ENCODE results near the gene ASH1L. TPM values are rescaled to one million over a fixed set of nuclear protein-coding genes. Genes with fewer than 3 reads are reported as not detected.
"Not testable (repeated sequence)": the region's sequence is repeated elsewhere in the genome, so short reads cannot be mapped to it uniquely, and the experiment has no call there.

The ASH1L gene
- total RNA-seq, 1 donor from 2014 or later = 15.0 TPM

DNA sequence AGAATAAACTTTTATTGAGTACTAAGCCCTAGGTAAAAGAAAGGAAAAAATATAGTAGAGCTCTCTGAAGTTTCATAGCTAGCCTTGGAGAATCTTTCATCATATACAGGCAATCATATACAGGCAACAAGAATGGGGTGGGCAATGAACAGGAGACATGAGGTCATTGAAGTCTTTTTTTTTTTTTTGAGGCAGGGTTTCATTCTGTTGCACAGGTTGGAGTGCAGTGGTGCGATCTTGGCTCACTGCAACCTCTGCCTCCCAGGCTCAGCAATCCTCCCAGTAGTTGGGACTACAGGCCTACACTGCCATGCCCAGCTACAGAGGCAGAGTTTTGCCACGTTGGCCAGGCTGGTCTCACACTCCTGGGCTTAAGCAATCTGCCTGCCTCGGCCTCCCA, 219.8 kb downstream of the ASH1L start:
- H3K27me3 ChIP-seq (ENCODE audit: control insufficient read depth, insufficient read depth, low read length) = no peaks in the 10 kb centered on the region
- H3K4me3 ChIP-seq (ENCODE audit: low read depth, low read length) = no peak overlapping the region
- no peak for FAIRE-seq
- TF ChIP-seq, protein P1, sequence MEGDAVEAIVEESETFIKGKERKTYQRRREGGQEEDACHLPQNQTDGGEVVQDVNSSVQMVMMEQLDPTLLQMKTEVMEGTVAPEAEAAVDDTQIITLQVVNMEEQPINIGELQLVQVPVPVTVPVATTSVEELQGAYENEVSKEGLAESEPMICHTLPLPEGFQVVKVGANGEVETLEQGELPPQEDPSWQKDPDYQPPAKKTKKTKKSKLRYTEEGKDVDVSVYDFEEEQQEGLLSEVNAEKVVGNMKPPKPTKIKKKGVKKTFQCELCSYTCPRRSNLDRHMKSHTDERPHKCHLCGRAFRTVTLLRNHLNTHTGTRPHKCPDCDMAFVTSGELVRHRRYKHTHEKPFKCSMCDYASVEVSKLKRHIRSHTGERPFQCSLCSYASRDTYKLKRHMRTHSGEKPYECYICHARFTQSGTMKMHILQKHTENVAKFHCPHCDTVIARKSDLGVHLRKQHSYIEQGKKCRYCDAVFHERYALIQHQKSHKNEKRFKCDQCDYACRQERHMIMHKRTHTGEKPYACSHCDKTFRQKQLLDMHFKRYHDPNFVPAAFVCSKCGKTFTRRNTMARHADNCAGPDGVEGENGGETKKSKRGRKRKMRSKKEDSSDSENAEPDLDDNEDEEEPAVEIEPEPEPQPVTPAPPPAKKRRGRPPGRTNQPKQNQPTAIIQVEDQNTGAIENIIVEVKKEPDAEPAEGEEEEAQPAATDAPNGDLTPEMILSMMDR (IDR thresholded peaks at IDR 0.05; ENCODE audit: insufficient read depth, low read length, severe bottlenecking) = no peak
- H3K36me3 ChIP-seq (ENCODE audit: control insufficient read depth, insufficient read depth, low read length) = peaks cover 21% of the 10 kb centered on the region
- no peak for DNase-seq (ENCODE audit: low read depth)

DNA sequence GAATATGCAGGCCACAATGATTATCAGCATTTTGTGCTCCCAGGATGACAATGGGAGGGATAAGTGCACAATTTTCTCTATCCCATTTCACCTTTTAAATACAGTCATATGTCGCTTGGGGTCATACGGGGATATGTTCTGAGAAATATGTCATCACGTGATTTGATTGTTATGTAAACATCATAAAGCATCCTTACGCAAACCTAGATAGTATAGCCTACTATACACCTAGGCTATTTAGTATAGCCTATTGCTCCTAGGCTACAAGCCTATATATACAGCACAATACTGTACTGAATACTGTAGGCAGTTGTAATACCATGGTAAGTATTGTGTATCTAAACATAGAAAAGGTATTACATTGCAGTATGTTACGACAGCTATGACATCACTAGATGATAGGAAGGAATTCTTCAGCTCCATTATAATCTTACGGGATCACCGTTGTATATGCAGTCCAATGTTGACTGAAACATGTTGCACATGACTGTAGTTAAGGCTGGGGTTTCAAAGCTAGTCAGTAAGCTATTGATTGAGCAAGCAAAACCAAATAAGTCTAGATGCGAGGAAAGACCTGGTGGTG, 223.0 kb downstream of the ASH1L start:
- TF ChIP-seq, protein P1 (IDR thresholded peaks at IDR 0.05; ENCODE audit: insufficient read depth, low read length, severe bottlenecking) = no peak
- no peaks in the 10 kb centered on the region for H3K27me3 ChIP-seq (ENCODE audit: control insufficient read depth, insufficient read depth, low read length)
- no peak for FAIRE-seq
- H3K4me3 ChIP-seq (ENCODE audit: low read depth, low read length) = no peak overlapping the region
- peaks cover 15% of the 10 kb centered on the region for H3K36me3 ChIP-seq (ENCODE audit: control insufficient read depth, insufficient read depth, low read length)
- no peak for DNase-seq (ENCODE audit: low read depth)

DNA sequence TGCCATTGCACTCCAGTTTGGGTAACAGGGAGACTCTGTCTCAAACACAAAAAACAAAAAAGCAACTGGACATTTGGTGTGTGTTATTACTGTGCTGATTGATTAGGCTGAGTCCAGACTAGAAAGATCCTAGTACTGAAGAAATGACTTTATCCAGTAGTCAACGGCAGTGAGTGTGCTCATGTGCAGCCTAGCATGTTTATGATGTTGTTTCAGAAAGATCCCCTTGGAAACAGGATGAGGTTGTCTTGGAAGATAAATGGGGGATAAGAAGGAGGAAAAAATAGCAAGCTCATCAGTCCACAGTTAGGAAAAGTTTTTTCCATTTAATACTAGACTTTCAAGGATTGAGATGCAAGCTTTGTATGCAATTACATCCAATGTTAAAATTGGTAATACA, 227.6 kb downstream of the ASH1L start:
- Histone ChIP-seq H3K27me3 (ENCODE audit: control insufficient read depth, insufficient read depth, low read length) (no peaks in the 10 kb centered on the region), H3K4me3 (ENCODE audit: low read depth, low read length) (no peak overlapping the region), H3K36me3 (ENCODE audit: control insufficient read depth, insufficient read depth, low read length) (peaks cover 14% of the 10 kb centered on the region)
- no peak for DNase-seq (ENCODE audit: low read depth)
- TF ChIP-seq, protein P1 (IDR thresholded peaks at IDR 0.05; ENCODE audit: insufficient read depth, low read length, severe bottlenecking) = no peak
- no peak for FAIRE-seq

DNA sequence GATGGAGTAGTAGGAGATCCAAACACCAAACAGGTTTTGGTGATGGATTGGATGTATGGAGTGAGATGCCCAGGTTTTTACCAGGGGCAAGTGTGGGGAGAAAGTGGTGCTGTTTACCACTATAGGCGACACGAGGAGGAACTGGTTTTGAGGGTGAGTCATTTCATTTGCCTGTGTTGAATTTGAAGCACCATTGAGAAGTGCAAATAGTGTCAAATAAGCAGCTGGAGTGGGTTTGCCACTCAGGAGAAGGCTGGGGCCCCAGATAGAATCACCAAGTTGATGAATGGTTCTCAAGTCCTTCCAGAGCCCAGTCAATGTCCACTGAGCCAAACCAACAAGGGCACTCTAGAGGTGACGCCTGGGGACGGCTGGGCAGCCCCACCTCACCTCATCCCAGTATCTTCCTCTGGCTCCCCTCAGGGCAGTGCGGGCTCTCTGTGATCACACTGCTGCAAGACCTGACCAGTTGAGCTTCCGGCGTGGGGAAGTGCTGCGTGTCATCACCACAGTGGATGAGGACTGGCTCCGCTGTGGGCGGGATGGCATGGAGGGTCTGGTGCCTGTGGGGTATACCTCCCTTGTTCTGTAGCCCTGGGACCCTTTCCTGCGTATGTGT, 232.5 kb downstream of the ASH1L start:
- H3K36me3 ChIP-seq (ENCODE audit: control insufficient read depth, insufficient read depth, low read length) = peaks cover 10% of the 10 kb centered on the region
- DNase-seq (ENCODE audit: low read depth) (peak; percentile 37), FAIRE-seq (no peak)

DNA sequence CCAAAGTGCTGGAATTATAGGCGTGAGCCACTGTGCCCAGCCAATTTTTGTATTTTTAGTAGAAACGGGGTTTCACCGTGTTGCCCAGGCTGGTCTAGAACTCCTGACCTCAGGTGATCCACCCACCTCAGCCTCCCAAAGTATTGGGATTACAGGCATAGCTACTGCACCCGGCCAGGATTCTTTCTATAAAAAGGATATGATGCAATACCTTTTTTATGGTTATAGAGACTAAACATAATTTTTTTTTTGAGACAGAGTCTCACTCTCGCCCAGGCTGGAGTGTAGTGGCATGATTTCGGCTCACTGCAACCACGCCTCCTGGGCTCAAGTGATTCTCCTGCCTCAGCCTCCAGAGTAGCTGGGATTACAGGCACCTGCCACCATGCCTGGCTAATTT, 233.7 kb downstream of the ASH1L start:
- H3K36me3 ChIP-seq (ENCODE audit: control insufficient read depth, insufficient read depth, low read length); FAIRE-seq; DNase-seq (ENCODE audit: low read depth); H3K4me3 ChIP-seq (ENCODE audit: low read depth, low read length); H3K27me3 ChIP-seq (ENCODE audit: control insufficient read depth, insufficient read depth, low read length): not testable (repeated sequence)

More for the DNA sequence above, 232.5 kb downstream of the ASH1L start:
- Histone ChIP-seq H3K27me3 (ENCODE audit: control insufficient read depth, insufficient read depth, low read length) (no peaks in the 10 kb centered on the region), H3K4me3 (ENCODE audit: low read depth, low read length) (no peak overlapping the region)
- TF ChIP-seq, protein P1 (IDR thresholded peaks at IDR 0.05; ENCODE audit: insufficient read depth, low read length, severe bottlenecking) = no peak

DNA sequence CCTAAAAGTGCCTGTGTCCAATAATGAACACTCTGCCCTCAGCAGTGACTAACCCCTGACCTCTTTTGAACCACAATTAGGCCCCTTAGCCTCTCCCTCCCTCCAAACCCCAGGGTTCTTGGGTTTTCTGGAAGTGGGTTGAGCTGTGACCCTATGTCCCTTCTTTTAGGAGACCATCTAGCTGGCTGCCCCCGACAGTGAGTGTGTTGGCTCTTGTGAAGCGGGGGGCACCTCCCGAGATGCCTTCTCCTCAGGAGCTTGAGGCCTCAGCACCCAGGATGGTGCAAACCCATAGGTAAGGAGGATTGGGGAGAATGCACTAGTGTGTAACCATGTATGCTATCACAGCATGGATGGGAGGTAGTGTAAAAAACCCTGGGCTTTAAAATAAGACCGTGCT, 234.6 kb downstream of the ASH1L start:
- H3K36me3 ChIP-seq (ENCODE audit: control insufficient read depth, insufficient read depth, low read length) = peaks cover 10% of the 10 kb centered on the region
- DNase-seq (ENCODE audit: low read depth) = no peak
- TF ChIP-seq, protein P1 (IDR thresholded peaks at IDR 0.05; ENCODE audit: insufficient read depth, low read length, severe bottlenecking) = no peak
- no peak for FAIRE-seq
- H3K4me3 ChIP-seq (ENCODE audit: low read depth, low read length) = no peak overlapping the region
- H3K27me3 ChIP-seq (ENCODE audit: control insufficient read depth, insufficient read depth, low read length) = no peaks in the 10 kb centered on the region

All from bronchial epithelial cell (primary cell).